PFSK-1 (cell line): ENCODE results near the gene OPCML.

Source experiments
- FOXP2 ChIP-seq: optimal IDR thresholded peaks from 2 replicates; pipeline ENCODE3; 2011; ENCODE audit warnings: borderline replicate concordance, control low read depth, inconsistent platforms; ENCODE audit not compliant: insufficient read depth; ENCODE audit errors: extremely low read length, extremely low read depth
- POLR2AphosphoS5 ChIP-seq: IDR thresholded peaks from 2 replicates; pipeline ENCODE4 v1.6.1; 2012; ENCODE audit warnings: low read depth, mild to moderate bottlenecking, control low read depth, low read length, moderate library complexity
- REST ChIP-seq, 2 experiments: IDR thresholded peaks; 2 replicates each; pipeline versions ENCODE4 v1.6.1 to v1.8.0; 2011 to 2012; ENCODE audit warnings: low read depth in 2 of 2, low read length in 2 of 2, control low read depth in 1 of 2, inconsistent platforms in 1 of 2, mild to moderate bottlenecking in 1 of 2, moderate library complexity in 1 of 2; ENCODE audit not compliant: insufficient read depth in 1 of 2
- SIN3A ChIP-seq: IDR thresholded peaks from 2 replicates; pipeline ENCODE4 v1.6.1; 2012; ENCODE audit warnings: mild to moderate bottlenecking, low read length, moderate library complexity, borderline replicate concordance; ENCODE audit not compliant: insufficient read depth
- TAF1 ChIP-seq: IDR thresholded peaks from 2 replicates; pipeline ENCODE4 v1.6.1; 2012; ENCODE audit warnings: low read length, control low read depth, borderline replicate concordance; ENCODE audit not compliant: insufficient read depth

OPCML gene

DNA sequence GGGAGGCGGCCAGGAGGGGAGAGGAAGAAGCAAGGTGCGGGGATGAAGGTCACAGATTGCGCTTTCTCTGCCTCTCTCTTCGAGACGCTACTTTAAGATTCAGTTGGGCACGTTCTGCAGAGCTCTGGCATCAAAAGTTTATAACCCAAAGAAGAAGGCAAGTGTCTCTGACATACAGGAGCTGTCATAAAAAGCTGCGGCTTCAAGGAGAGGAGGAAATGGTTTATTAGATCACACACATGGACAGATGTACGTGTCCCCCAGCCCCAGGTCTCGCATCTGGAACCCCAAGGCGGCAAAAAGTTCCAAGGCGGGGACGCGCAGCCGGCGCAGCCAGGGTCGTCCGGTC lies 589.0 kb downstream of the OPCML start:
- no peak for TF ChIP-seq TAF1
- TF ChIP-seq SIN3A: no peak

DNA sequence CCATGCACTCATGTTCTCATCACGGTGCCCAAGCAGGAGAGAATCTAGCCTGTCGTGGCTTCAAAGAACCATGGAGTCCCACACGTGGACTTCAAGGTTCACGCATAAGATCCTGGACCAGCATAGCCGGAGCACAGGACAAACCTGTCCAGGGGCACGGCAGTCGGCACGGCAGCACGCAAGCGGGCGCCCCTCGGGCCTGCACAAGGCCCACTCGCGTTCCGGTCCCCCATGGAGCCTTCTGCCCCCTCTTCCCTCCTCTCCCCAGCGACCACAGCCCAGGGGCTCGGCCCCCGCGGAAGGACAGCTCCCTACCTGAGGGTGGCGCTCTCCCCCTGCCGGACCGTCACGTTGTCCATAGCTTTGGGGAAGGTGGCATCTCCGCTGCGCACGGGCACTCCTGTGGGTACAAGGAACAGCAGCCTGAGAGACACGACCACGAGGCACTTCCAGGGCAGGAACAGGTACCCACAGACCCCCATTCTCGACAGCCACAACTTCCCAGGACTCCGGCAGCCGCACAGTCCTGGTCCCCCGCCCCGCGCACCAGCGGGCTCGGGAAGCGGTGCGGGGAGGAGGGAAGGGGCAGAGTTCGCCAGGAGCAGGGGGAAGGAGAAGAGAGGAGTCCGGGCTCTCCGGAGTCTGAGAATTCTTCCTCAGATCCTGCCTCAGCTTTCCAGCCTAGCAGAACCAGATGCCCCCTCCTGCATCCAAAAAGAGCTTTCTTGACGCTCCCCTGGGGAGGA lies 589.5 kb downstream of the OPCML start:
- TF ChIP-seq SIN3A (no peak), POLR2AphosphoS5 (no peak), REST (IDR thresholded peaks at IDR 0.05; ENCODE audit: insufficient read depth in 1 of 2, low read depth in 2 of 2, low read length in 2 of 2) (no peak), FOXP2 (no peak), TAF1 (no peak)

- TF ChIP-seq SIN3A: no peak
- no peak for TF ChIP-seq TAF1
- no peak for TF ChIP-seq REST (IDR thresholded peaks at IDR 0.05; ENCODE audit: insufficient read depth in 1 of 2, low read depth in 2 of 2, low read length in 2 of 2)
- TF ChIP-seq FOXP2: no peak
- TF ChIP-seq POLR2AphosphoS5: no peak
These were observed 590.5 kb downstream of the OPCML start for GRCh38 chr11:132941761-132942160.

DNA sequence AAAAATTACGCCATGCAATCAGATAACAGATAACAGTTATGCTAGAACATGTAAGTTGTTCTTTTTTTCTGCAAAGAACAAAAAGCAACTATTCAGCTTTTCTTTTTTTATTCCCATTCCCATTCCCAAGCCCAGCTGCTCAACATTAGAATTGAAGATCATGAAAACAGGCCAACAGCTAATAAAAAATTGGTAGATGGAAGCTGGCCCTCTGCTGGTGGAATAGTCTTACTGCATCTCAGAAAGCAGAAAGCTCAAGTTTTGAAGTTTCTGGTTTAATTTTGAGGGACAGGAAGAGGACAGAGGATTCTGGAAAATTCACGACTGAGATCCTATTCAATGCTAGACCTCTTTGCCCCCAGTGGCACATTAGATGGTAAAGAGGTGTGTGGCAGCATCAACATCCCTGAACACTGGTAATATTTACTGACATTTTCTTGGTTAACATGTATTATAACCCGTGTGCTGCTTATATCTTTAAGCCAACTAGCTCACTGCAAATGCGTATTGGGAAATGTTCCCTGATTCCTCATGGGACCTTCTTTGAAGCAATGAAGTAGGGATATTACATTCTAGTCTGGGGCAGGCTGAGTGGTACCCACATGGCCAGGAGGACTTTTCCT lies 591.2 kb downstream of the OPCML start:
- TF ChIP-seq POLR2AphosphoS5: no peak
- TF ChIP-seq TAF1: no peak
- no peak for TF ChIP-seq SIN3A
- no peak for TF ChIP-seq REST (IDR thresholded peaks at IDR 0.05; ENCODE audit: insufficient read depth in 1 of 2, low read depth in 2 of 2, low read length in 2 of 2)
- TF ChIP-seq FOXP2: no peak

GRCh38 chr11:132937016-132937415 lies 595.3 kb downstream of the OPCML start:
- TF ChIP-seq POLR2AphosphoS5: no peak
- no peak for TF ChIP-seq REST (IDR thresholded peaks at IDR 0.05; ENCODE audit: insufficient read depth in 1 of 2, low read depth in 2 of 2, low read length in 2 of 2)
